NB4 (cell line): ENCODE results near the gene CCDC40.

Source experiments
- CTCF ChIP-seq: IDR thresholded peaks from one replicate; pipeline ENCODE4 v1.5.1; 2012; ENCODE audit warnings: low read depth, low read length
- POLR2A ChIP-seq: IDR thresholded peaks from 2 replicates; pipeline ENCODE4 v1.6.1; 2011; ENCODE audit warnings: mild to moderate bottlenecking; ENCODE audit not compliant: insufficient read length; ENCODE audit errors: extremely low read depth

GRCh38 chr17:80036715-80037477 lies 454 bp downstream of the CCDC40 start:
- TF ChIP-seq CTCF (no peak), POLR2A (no peak)
